ENCODE results near the gene ATP5MC2. TPM values are rescaled to one million over a fixed set of nuclear protein-coding genes. Genes with fewer than 3 reads are reported as not detected.

ATP5MC2 gene
- polyA plus RNA-seq, 2 of the 4 experiments (the other 2 are of a cell fraction), result 402 to 540 TPM

DNA sequence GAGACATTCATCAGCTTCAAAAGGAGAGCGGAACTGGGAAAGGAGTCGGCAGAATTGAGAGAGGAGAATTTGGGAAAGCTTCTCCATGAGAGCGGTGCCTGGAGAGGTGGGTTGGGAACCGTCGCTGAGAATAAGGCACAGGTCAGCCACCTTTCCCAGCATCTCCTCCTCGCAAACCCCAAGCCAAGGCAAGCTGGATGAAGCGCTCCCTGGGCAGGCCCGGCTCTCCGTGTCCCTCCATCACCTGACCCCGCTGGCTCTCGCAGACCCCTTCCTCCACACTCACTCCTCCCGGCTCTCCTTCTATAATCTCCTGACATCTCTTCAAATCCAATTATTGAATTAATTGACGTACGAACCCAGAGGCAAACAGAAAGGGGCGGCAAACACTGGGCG lies 18.9 kb upstream of the ATP5MC2 start:
- ATAC-seq (no peak), DNase-seq (ENCODE audit: low read depth in 1 of 2, low spot score in 1 of 2) (no peak), FAIRE-seq (no peak)
- Histone ChIP-seq H3K4me2 (no peak overlapping the region), H3K9me3 (no peaks in the 10 kb centered on the region), H3K4me3 (no peak overlapping the region), H3K4me1 (peaks cover 8% of the 10 kb centered on the region), H3K27ac (no peak overlapping the region)
- ChIA-PET POLR2A (no interaction called here), CTCF (interaction anchor here (1.2 to 13.4 kb wide), 5 partner anchors 10 to 152 kb away, joined by 3 to 154 read pairs (median 6); partner anchors contain the start of gene ATP5MC2)
- no peak for TF ChIP-seq EP300 (IDR thresholded peaks at IDR 0.05)
- no peak for TF ChIP-seq HOXA7 (CRISPR knock-in tag; IDR thresholded peaks at IDR 0.05)
- TF ChIP-seq JUNB (IDR thresholded peaks at IDR 0.05), result no peak
- TF ChIP-seq TFCP2L1 (CRISPR knock-in tag; IDR thresholded peaks at IDR 0.05), result no peak
- TF ChIP-seq, protein P1, sequence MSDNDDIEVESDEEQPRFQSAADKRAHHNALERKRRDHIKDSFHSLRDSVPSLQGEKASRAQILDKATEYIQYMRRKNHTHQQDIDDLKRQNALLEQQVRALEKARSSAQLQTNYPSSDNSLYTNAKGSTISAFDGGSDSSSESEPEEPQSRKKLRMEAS (IDR thresholded peaks at IDR 0.05), result no peak
- no peak for TF ChIP-seq FOSL2 (IDR thresholded peaks at IDR 0.05)
- no peak for TF ChIP-seq FOSL2 (CRISPR knock-in tag; IDR thresholded peaks at IDR 0.05)
- no peak for TF ChIP-seq RFX5 (IDR thresholded peaks at IDR 0.05)
- no peak for TF ChIP-seq NPAS2 (CRISPR knock-in tag; IDR thresholded peaks at IDR 0.05; ENCODE audit: borderline replicate concordance)
- no peak for TF ChIP-seq SMC3 (IDR thresholded peaks at IDR 0.05)
- no peak for TF ChIP-seq RARB (CRISPR knock-in tag; IDR thresholded peaks at IDR 0.05)
- 95% methylated on average over 16 of the region's 16 CpGs for WGBS (ENCODE audit: missing lambda C conversion rate)

DNA sequence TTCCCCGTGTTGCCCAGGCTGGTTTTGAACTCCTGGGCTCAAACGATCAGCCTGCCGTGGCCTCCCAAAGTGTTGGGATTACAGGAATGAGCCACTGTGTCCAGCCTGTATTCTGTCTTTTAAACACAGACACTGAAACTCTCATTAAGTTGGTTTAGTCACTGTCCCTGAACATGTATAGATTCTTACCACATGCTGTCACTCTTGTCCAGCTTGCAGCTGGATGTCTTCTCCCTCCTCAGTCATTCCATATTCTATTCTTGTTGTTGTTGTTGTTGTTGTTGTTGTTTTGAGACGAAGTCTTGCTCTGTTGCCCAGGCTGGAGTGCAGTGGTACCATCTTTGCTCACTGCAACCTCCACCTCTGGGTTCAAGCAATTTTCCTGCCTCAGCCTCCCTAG lies 12.3 kb upstream of the ATP5MC2 start:
- no peaks in the 10 kb centered on the region for H3K4me1 ChIP-seq
- POLR2A ChIA-PET, result no interaction called here
- CTCF ChIA-PET, result interaction anchor here (0.7 to 13.4 kb wide), 6 partner anchors 9 to 145 kb away, joined by 3 to 154 read pairs (median 18); partner anchors contain the start of gene ATP5MC2
- H3K9me3 ChIP-seq, result no peaks in the 10 kb centered on the region
- no peak for TF ChIP-seq PHF8 (IDR thresholded peaks at IDR 0.05; ENCODE audit: borderline replicate concordance, low read depth)
- ATAC-seq, result no peak
- H3K27ac ChIP-seq, result no peak overlapping the region
- 35% methylated on average over 4 of the region's 4 CpGs for WGBS (ENCODE audit: missing lambda C conversion rate)
- DNase-seq (ENCODE audit: low read depth in 1 of 2, low spot score in 1 of 2), result no peak
- no peak overlapping the region for H3K4me3 ChIP-seq
- no peak overlapping the region for H3K4me2 ChIP-seq
- FAIRE-seq, result no peak

DNA sequence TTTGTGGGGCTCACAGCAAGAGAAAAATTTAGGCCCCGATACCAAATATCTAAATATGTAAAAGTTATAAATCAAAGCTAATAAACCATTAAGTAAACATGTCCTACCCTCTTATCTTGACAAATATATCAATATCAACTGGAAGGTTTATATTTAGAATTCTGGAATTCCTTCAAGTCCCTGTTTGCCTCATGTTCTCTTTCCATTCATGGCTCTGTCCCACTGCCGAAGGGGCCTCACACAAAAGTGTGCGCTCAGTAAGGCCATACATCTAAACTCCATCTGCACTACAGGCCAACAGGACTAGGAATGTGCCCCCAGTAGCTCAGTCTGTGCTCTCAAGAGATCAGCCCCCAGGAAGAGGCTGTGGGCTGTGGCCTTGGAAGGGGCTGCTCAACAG lies 10.6 kb upstream of the ATP5MC2 start:
- no peaks in the 10 kb centered on the region for H3K4me1 ChIP-seq
- no peaks in the 10 kb centered on the region for H3K9me3 ChIP-seq
- no peak overlapping the region for H3K4me2 ChIP-seq
- ChIA-PET POLR2A (interaction anchor here (1.5 kb wide), 1 partner anchor 11 kb away, joined by 4 read pairs; the partner anchor contains the start of gene ATP5MC2), CTCF (interaction anchor here (0.7 to 13.4 kb wide), 5 partner anchors 10 to 90 kb away, joined by 3 to 154 read pairs (median 26); partner anchors contain the start of gene ATP5MC2)
- TF ChIP-seq MAZ (IDR thresholded peaks at IDR 0.05; ENCODE audit: borderline replicate concordance, low read depth, low read length) (no peak), RCOR1 (IDR thresholded peaks at IDR 0.05; ENCODE audit: low read depth, low read length) (no peak), ZNF302 (CRISPR knock-in tag; IDR thresholded peaks at IDR 0.05) (no peak), POLR2A (IDR thresholded peaks at IDR 0.05; ENCODE audit: low read length) (no peak), TP53 (CRISPR knock-in tag; IDR thresholded peaks at IDR 0.05) (no peak), ZSCAN20 (CRISPR knock-in tag; IDR thresholded peaks at IDR 0.05) (no peak), CBX8 (IDR thresholded peaks at IDR 0.05) (no peak), RAD21 (conservative IDR thresholded peaks at IDR 0.05 in 1 of 2, IDR thresholded peaks at IDR 0.05 in 1 of 2) (no peak), SREBF2 (IDR thresholded peaks at IDR 0.05) (no peak), KDM1A (IDR thresholded peaks at IDR 0.05; ENCODE audit: low read depth) (no peak), EHF (CRISPR knock-in tag; IDR thresholded peaks at IDR 0.05) (no peak)
- TF ChIP-seq, protein P2, sequence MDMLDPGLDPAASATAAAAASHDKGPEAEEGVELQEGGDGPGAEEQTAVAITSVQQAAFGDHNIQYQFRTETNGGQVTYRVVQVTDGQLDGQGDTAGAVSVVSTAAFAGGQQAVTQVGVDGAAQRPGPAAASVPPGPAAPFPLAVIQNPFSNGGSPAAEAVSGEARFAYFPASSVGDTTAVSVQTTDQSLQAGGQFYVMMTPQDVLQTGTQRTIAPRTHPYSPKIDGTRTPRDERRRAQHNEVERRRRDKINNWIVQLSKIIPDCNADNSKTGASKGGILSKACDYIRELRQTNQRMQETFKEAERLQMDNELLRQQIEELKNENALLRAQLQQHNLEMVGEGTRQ (IDR thresholded peaks at IDR 0.05), result no peak
- TF ChIP-seq, protein P3, sequence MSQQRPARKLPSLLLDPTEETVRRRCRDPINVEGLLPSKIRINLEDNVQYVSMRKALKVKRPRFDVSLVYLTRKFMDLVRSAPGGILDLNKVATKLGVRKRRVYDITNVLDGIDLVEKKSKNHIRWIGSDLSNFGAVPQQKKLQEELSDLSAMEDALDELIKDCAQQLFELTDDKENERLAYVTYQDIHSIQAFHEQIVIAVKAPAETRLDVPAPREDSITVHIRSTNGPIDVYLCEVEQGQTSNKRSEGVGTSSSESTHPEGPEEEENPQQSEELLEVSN (IDR thresholded peaks at IDR 0.05; ENCODE audit: borderline replicate concordance, low read depth), result no peak
- TF ChIP-seq, protein P4, sequence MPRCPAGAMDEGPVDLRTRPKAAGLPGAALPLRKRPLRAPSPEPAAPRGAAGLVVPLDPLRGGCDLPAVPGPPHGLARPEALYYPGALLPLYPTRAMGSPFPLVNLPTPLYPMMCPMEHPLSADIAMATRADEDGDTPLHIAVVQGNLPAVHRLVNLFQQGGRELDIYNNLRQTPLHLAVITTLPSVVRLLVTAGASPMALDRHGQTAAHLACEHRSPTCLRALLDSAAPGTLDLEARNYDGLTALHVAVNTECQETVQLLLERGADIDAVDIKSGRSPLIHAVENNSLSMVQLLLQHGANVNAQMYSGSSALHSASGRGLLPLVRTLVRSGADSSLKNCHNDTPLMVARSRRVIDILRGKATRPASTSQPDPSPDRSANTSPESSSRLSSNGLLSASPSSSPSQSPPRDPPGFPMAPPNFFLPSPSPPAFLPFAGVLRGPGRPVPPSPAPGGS (IDR thresholded peaks at IDR 0.05), result no peak
- TF ChIP-seq, protein P5, sequence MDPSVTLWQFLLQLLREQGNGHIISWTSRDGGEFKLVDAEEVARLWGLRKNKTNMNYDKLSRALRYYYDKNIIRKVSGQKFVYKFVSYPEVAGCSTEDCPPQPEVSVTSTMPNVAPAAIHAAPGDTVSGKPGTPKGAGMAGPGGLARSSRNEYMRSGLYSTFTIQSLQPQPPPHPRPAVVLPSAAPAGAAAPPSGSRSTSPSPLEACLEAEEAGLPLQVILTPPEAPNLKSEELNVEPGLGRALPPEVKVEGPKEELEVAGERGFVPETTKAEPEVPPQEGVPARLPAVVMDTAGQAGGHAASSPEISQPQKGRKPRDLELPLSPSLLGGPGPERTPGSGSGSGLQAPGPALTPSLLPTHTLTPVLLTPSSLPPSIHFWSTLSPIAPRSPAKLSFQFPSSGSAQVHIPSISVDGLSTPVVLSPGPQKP (IDR thresholded peaks at IDR 0.05; ENCODE audit: low read depth, low read length), result no peak
- H3K4me3 ChIP-seq, result no peak overlapping the region
- H3K27ac ChIP-seq, result no peak overlapping the region
- DNase-seq (ENCODE audit: low read depth in 1 of 2, low spot score in 1 of 2) (no peak), FAIRE-seq (no peak), ATAC-seq (no peak; a peak in 1 of 6 replicates)
- 89% methylated on average over 3 of the region's 3 CpGs for WGBS (ENCODE audit: missing lambda C conversion rate)

Data from A549 (cell line).